CMK (cell line): Measurements from ENCODE around the gene FOSL1.

Experiments used
- DNase-seq: peaks from one replicate; pipeline ENCODE4 v3.0.0-alpha.2; 2010; ENCODE audit warnings: low read depth

Gene FOSL1

DNA sequence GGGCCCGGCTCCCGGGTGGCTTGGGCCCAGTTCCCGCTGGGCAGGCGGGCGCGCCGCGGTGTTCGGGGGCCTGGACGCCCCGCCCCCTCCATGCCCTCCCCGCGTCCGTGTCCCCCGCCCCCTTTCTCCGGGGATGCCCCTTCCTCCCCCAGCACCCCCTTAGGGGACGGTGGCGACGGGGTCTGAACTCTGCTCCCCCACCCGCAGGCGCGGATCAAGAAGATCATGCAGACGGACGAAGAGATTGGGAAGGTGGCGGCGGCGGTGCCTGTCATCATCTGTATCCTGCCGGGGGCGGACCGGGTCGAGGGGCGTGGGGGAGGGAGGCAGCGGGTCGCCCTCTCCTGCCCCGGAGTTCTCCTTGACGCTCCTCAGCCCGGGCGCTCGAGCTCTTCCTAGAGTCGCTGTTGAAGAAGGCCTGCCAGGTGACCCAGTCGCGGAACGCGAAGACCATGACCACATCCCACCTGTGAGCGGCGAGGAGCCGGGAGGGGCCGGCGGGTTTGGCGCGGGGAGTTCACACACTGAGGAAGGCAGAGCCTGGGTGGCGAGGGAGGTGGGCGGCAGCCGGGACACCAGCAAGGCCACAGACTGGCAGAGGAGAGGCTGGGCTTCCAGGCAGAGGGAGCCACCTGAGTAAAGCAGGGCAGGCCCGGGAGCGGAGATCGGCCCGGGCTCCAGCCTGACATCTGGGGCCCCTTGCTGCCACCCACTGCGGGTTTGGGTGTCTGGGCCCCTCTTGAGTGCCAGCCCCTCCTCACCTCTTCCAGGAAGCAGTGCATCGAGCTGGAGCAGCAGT is 19.6 kb upstream of the FOSL1 start:
- no peak for DNase-seq

DNA sequence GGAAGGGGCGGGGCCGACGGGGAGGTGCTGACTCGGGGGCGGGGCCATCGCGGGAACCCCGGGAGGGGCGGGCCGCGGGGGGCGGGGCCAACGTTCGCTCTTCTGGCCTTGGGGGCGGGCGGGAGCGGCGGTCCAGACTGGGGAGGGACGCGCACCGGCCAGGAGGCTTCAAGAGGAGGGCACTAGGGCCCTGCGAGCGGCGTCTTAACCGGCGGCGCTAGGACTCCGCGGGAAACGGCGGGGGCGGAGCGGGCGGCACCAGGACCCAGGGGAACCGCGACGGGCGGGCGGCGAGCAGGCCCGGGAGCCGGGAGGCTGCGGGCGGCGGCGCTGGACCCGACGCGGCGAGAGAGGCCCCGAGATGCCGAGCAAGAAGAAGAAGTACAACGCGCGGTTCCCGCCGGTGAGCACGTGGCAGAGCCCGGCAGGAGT is 19.0 kb upstream of the FOSL1 start, which contains the start of gene DRAP1:
Gene DRAP1, plus strand, starts transcription at position 286 of the 432 bp plus-strand sequence. Its CDS starts 76 bp downstream, at position 362.
- peak; percentile 97 for DNase-seq

- no peak for DNase-seq
These were observed 18.3 kb upstream of the FOSL1 start, which contains the start of gene C11orf68 for GRCh38 chr11:65918211-65919140. Gene C11orf68 (minus strand): TSS chr11:65919062. CDS start chr11:65919031, 31 bp downstream.

GRCh38 chr11:65917434-65918210 is 17.4 kb upstream of the FOSL1 start:
- DNase-seq: no peak

DNA sequence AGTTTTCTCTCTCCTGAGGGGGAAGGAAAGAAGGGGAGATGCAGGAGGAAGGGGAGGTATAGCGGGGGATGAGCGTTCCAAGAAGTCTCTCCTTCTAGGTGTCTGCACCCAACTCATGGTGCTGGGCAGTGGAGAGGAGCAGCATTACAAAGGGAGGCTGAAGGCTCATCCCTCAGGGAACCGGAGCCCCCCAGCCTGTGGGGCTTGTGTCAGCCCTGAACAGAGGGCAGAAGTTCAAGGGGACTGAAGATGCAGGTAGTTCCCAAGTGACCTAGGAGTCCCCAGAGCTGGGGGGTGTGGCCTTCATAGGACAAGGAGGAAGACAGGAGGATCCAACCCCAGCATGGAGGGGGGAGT is 16.9 kb upstream of the FOSL1 start:
- DNase-seq: no peak

DNA sequence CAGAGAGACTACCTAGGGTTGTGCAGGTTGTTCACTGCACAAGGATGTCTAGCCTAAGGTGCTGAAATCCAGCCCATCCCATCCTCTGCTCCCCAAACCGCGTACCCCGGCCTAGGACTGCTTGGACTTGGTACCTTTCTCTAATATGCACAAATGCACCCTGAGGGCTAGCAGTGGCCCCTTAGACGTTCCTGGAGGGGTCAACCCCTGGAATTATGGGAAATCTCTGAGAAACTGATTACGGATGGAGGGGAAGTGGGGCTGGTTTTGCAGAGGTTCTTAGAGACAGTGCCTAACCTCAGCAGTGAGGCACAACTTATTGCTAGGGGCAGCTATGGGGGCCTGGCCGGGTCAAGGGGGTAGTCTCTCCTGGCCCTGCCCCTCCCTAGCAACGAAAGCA is 16.2 kb upstream of the FOSL1 start:
- no peak for DNase-seq

DNA sequence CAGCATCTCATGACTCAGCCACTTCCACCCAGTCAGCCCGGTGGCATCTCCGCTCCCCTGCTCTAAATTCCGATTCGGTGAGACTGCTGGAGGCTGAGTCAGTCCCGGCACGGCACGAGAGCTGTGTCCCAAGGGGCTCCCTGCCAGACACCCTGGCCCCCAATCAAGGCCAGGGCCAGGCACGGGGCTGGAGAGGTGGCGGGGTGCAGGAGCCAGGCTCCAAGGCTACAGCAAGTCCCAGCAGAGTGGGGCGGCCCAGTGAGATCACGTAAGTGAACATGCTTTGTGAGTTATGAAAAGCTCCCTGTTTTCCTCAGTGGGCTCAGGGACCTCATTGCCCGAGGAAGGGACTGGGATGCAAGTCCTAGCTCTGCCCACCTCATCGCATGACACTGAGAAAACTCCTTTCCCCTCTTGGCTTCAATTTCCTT is 15.6 kb upstream of the FOSL1 start:
- DNase-seq: no peak

DNA sequence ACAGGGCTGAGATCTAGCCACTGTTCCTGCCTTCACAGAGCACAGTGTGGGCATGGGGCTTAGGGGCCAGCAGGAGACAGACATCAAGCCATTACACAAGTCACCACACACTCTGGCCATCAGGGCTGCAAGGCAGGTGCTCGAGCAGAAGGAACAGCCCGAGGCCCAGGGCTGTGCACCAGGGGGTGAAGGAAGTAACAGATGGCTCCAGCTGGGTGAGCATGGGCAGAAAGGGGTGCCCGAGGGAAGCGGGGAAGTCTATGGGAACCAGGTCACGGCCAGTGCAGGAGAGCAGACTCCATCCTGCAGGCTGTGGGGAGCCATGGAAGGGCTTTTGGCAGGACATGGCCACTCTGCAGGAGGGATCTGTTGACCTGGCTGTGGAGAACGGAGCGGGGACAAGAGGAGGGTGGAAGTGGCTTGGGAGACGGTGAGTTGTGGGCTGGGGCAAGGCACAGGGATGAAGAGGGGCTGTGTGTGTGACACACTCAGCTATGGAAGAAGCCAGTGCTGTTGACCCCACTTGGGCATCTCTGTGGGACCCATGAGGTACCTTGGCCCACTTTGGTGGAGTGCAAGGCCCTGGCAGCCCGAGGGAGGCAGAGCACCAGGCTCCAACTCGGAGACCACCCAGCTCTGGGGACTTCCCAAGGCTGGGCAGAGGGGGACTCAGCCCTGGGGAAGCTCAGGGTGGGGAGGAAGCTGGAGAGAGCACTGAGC is 15.1 kb upstream of the FOSL1 start:
- DNase-seq: no peak

- no peak for DNase-seq
These were observed 12.7 kb upstream of the FOSL1 start for GRCh38 chr11:65912845-65913244.

DNA sequence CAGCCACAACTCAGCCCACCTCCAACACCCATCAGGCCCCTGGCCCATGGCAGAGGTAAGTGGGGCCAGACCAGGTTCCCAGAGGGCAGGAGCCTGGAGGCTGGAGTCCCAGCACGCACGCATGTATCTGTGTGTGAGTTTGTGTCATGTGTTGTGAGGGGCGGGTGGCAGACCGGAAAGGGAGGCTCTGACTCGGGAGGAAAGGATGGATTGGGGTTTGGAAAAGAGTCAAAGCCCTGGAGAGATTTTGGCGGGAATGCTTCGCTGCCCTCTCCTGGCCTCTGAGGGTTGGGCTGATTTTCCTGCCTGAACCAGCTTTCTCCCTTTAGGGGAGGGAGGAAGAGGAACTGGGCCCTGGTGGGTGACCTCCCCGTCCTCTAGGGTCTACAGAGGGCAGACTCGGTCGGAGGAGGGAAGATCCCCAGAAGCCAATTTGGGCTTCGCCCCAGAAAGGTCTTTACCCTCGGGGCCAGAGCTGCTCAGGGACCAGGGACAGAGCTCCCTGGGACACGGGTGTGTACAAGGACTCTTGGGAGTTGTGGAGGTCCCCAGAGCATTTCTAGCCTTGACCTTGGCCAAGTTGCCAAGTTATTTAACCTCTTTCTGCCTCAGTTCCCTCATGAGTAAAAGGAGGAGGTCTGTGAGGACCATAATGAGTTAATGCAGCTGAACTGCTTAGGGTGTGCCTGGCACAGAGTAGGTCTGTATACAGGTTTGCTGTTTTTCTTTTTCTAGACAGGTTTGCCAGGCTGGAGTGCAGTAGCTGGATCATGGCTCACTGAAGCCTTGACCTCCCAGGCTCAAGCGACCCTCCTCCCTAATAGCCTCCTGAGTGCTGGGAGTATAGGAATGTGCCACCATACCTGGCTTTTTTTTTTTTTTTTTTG is 11.7 kb upstream of the FOSL1 start:
- no peak for DNase-seq

DNA sequence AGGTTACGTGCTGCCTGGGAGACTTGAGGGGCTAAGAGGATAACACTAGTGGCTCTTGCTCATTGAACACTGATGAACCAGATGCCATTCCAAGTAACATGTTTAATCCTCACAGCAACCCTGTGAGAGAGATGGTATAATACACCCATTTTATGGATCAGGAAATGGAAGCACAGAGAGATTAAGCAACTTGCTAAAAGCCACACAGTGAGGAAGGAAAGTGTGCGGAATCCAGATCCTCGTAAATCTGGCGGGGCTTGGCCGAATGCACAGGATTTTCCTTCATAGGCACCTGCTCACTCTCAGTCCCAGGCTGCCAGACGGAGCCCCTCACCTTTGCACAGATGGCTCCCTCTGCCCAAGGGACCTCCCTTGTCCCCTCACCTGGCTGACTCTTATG is 7.7 kb upstream of the FOSL1 start:
- DNase-seq: no peak

DNA sequence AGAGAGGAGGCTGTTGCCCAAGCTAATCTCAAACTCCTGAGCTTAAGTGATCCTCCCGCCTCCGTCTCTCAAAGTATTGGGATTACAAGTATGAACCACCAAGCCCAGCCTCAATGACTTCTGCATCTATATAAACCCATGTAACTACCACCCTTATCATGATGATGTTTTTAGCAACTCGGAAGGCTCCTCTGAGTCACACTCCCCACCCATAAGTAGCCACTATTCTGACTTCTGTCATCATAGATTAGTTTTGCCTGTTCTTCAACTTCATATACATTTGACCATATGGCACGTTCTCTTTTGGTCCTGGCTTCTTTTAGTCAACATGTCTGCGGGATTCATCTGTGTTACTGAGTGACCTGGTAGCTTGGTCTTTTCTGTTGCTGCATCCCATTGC is 6.4 kb upstream of the FOSL1 start:
- DNase-seq: no peak

- DNase-seq: no peak
These were observed 3.5 kb upstream of the FOSL1 start for GRCh38 chr11:65903715-65904114.

GRCh38 chr11:65903068-65903481 is 2.9 kb upstream of the FOSL1 start:
- DNase-seq: no peak

- DNase-seq: no peak
These were observed 652 bp upstream of the FOSL1 start for GRCh38 chr11:65900899-65901180.

- no peak for DNase-seq
These were observed 648 bp downstream of the FOSL1 start for GRCh38 chr11:65899356-65900124.

DNA sequence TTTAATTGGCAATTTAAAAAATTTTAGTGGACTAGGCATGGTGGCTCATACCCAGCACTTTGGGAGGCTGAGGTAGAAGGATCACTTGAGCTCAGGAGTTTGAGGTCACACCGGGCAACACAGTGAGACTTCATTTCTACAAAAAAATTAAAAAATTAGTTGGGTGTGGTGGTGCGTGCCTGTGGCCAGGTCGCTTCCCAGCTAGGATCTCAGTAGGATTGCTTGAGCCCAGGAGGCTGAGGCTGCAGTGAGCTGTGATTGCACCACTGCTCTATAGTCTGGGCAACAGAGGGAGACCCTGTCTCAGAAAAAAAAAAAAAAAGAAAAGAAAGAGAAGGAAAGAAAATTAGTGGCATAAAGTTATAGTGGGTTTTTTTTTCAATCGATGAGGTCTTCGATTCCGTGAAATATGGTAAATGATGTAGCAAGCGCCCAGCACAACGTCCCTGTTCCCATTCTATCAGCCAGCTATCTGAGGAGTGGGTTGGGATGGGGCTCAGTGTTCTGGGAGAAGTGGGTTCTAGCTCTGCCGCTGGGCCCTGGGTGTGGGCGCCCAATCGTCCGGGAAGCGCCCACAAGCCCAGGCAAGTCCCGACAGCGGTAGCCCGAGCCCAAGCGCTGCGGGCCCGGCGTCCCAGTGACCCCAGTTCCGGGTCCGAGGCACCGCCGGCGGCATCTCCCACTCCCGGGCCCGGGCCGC is 1.4 kb downstream of the FOSL1 start:
- DNase-seq: no peak

DNA sequence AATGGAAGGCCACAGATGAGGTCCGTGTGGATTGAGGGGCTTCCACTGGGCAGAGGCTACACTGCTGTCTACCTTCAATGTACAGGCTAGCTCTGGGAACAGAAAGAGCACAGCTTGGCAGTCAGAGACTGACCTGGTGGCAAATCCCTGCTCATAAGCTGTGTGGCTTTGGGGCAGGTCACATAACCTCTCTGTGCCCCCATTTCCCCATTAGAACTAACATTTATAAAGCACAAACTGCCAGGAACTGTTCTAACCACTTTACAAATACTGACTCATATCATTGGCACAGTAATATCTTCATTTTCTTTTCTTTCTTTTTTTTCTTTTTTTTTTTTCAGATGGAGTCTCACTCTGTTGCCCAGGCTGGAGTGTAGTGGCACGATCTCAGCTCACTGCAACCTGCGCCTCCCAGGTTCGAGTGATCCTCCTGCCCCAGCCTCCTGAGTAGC is 3.1 kb downstream of the FOSL1 start:
- no peak for DNase-seq
